IPS-18c (cell line): Measurements from ENCODE around the gene PRAMEF17.
"Not testable (repeated sequence)": the region's sequence is repeated elsewhere in the genome, so short reads cannot be mapped to it uniquely, and the experiment has no call there.

Source experiments
- H3K4me3 ChIP-seq: 2 replicates; pipeline ENCODE4 v1.7.0; 2013; ENCODE audit warnings: low read depth, mild to moderate bottlenecking, low read length, moderate library complexity; ENCODE audit not compliant: insufficient read depth
- H3K9me3 ChIP-seq: one replicate; pipeline ENCODE4 v1.6.1; 2013; ENCODE audit warnings: mild to moderate bottlenecking, low read length, moderate library complexity; ENCODE audit not compliant: control insufficient read depth, insufficient read depth

The PRAMEF17 gene

DNA sequence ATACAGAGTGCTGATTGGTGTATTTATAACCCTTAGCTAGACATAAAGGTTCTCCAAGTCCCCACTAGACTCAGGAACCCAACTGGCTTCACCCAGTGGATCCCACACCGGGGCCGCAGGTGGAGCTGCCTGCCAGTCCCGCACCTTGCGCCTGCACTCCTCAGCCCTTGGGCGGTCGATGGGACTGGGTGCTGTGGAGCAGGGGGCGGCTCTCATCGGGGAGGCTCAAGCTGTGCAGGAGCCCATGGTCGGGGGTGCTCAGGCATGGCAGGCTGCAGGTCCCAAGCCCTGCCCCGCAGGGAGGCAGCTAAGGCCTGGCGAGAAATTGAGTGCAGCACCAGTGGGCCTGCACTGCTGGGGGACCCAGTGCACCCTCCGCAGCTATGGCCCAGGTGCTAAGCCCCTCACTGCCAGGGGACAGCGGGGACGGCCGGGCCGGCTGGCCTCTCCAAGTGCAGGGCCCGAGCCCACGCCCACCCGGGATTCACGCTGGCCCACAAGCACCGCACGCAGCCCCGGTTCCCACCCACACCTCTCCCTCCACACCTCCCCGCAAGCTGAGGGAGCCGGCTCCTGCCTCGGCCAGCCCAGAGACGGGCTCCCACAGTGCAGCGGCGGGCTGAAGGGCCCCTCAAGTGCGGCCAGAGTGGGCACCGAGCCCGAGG, 44.4 kb downstream of the PRAMEF17 start:
- not testable (repeated sequence) for H3K4me3 ChIP-seq, H3K9me3 ChIP-seq

- H3K9me3 ChIP-seq, result peaks cover 6% of the 10 kb centered on the region
- no peak overlapping the region for H3K4me3 ChIP-seq
Observed at GRCh38 chr1:13435458-13435857, 46.0 kb downstream of the PRAMEF17 start.

DNA sequence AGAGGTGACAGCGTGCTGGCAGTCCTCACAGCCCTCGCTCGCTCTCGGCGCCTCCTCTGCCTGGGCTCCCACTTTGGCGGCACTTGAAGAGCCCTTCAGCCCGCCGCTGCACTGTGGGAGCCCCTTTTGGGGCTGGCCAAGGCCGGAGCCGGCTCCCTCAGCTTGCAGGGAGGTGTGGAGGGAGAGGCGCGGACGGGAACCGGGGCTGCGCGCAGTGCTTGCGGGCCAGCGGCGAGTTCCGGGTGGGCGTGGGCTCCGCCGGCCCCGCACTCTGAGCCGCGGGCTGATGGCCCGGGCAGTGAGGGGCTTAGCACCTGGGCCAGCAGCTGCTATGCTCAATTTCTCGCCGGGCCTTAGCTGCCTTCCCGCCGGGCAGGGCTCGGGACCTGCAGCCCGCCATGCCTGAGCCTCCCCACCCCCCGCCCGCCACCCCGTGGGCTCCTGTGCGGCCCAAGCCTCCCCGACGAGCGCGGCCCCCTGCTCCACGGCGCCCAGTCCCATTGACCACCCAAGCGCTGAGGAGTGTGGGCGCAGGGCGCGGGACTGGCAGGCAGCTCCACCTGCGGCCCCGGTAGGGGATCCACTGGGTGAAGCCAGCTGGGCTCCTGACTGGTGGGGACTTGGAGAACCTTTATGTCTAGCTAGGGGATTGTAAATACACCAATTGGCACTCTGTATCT, 49.8 kb downstream of the PRAMEF17 start:
- not testable (repeated sequence) for H3K9me3 ChIP-seq, H3K4me3 ChIP-seq
